HG02840 (cell line): ENCODE measurements around the gene TNRC6C.
A peak's percentile ranks its signal among the peaks of the same experiment; 100 is the strongest.

Experiments
- ATAC-seq: cut with Tn5 transposase; IDR thresholded peaks from one replicate; pipeline ENCODE4 v1.9.1; 2021; ENCODE audit warnings: mild to moderate bottlenecking, moderate library complexity, moderate number of reproducible peaks; ENCODE audit not compliant: unreplicated experiment, low FRiP score

TNRC6C gene

GRCh38 chr17:77957857-77958715, at the start of gene TNRC6C:
TNRC6C (plus strand) TSS chr17:77958703; CDS start chr17:78004207, 45,504 bp downstream.
- peak; percentile 86 for ATAC-seq

- ATAC-seq = no peak
Observed at GRCh38 chr17:77909236-77909635, 49.3 kb upstream of the TNRC6C start.

- no peak for ATAC-seq
Observed at GRCh38 chr17:77909816-77910215, 48.7 kb upstream of the TNRC6C start.

DNA sequence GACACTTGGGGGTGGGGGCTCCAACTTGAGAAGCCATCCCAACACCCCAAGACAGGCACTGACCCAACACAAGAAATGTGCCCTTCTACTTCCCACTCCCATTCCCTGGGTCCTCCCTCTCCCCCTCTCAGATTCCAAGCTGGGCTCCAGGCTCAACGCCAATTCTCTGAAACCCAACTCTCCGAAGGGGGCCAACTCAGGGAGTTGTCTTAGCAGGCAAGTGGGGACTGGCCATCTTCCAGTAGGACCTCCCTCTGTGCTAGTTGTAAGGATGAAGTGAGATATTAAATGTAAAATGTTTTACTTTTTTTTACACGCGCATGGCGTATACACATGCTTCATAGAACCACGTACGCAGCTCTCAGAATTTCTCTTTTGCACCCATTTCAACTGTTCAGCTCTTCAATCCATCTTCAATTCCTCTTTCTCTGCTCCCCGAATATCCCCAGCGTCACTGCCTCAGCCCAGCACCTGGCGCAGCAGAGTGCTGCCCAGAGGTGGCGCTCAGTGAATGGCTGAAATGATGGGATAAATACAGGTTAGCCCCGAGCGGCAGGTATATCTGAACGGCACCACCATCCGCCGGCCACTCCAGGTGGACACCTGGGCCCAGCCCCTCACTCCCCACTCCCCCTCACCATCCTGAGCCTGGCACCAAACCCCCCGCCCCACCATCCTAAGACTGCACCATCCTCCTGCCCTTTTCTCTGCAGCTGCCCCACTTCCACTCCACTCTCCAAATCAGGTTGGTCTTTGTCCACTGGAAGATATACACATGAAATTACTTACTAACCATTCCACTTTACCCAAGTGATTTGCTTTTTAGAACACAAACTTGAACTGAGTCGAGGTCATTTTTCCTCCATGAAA, 43.9 kb upstream of the TNRC6C start:
- ATAC-seq = no peak

DNA sequence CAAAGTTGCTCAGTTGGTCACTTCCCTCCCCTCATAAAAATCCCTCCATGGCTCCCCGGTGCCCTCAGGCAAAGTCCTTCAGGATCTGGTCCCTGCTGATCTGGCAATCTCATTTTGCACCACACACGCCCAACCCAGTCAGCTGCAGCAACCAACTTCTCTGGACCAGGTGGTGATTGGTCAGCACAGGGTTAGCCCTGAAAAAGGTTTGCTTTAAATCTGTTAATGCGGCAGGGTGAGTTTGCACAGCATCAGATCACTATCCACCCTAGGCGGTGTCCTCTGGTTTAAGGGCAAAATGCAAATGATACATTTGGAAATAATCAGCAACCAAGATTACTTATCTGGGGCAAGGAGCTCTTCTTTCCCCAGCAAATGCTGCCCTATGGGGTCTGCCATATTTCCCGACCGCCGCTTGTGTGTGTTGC, 42.9 kb upstream of the TNRC6C start:
- no peak for ATAC-seq

- ATAC-seq = no peak
Observed at GRCh38 chr17:77916264-77916663, 42.2 kb upstream of the TNRC6C start.

DNA sequence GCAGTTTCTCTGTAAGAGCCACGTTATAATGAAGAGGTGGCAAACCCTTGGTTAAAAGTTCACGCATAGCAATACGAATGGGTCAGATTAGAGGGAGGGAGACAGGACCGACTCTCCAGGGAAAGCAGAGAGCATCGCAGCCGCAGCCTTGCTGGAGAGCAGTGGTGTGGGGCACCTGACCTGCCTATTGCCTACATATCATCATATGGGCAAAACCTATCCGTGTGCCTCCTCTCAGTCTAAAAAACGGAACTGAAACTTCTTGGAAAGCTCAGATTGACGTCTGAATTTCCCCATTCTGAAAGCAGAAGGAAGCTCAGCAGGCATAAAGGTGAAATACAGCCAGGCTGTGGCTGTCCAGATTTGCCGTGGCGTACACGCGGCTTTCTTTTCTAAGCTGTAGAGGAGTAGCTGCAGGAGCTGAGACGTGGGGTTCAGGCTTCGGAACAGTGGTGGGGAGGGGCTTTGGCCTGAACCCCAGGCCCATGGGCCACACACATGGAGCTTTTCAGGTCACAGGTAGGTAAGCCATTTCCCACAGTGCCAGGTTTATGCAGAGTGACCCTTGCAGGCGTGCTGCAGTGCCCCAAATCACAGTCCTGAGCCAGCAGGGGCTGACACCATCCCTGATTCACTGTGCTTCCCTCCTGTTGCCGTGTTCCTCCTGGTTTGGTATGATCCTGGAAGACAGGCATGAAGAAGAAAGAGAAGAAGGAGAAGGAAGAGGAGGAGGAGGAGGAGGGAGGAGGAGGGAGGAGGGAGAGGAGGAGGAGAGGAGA, 41.6 kb upstream of the TNRC6C start:
- no peak for ATAC-seq

GRCh38 chr17:77919276-77919675, 39.2 kb upstream of the TNRC6C start:
- ATAC-seq = no peak

- ATAC-seq = no peak
Observed at GRCh38 chr17:77923135-77923534, 35.4 kb upstream of the TNRC6C start.

DNA sequence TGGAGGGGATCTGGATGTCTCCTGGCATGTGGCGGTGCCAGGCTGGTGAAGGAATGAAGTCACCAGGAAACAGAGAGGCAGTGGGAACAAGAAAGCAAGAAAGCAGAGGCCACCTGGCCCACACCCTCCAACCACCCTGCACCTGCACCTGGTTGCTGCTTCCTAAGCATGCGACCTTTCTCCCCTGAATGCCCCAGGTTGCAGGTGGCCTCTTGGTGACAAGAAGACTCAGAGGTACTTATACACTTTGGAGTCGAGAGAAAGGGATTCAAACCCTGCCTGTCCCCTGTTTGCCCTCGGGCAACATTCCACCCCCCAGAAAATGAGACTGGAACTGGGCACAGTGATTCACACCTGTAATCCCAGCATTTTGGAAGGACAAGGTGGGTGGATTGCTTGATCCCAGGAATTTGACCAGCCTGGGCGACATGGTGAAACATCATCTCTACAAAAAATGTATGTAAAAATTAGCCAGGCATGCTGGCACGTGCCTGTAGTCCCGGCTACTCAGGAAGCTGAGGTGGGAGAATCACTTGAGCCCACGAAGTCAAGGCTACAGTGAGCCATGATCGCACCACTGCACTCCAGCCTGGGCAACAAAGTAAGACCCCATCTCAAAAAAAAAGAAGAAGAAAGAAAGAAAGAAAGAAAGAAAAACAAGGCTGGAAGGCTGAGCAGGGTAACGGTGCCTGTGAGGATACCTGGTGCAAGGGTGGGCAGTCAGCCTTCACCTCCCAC, 34.6 kb upstream of the TNRC6C start:
- no peak for ATAC-seq

DNA sequence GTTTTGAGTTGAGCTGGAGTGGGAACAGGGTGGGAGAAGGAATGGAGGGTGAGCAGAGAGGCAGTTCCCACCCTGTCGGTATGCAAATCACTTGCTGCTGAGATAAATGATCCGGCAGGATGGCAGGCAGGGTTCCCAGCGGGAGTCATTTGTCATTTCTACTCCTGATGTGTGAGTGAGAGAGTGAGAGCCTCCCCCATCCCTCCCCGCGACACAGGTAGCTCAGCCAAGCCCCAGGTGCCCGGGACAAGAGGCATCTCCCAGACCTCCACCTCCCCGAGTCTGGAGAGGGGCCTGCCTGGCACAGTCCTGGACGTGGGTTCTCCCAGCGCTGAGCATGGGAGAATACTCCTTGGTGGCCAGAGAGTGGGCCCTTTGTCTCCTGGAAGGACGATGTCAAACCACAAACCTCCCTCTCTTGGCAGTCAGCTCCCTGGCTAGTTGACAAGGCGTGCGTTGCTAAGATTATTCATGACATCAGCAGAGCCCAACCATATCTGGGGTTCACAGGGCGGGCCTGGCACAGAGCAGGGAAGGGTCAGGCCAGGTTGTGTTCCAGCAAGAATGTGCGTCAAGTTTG, 33.7 kb upstream of the TNRC6C start:
- ATAC-seq = no peak

DNA sequence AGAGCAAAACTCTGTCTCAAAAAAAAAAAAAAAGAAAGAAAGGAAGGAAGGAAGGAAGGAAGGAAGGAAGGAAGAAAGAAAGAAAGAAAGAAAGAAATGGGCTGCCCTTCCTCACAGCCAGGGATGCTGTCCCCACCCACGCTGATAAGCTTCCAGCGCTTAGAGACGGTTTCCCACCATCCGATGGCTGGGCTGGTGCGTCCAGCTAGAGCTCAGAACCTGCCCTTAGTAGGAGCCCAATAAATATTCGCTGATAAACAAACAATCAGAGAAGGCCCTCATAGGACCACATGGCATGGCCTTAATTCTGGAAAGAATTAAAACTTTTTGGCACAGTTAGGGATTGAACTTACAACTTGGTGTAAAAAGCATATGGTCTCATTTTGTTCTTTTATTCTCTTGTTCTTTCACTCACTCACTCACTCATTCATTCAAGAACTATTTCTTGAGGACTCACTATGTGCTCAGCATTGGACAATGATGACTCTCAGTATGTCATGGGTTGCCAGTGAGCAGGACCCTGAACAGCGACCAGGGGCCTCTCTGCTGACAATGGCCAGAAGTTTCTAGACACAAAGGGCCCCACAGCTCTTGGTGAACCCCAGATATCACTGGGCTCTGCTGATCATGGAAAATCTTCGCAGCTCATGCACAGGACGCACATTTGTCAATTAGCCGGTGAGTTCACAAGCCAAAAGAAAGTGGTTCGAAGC, 32.5 kb upstream of the TNRC6C start:
- ATAC-seq = no peak

DNA sequence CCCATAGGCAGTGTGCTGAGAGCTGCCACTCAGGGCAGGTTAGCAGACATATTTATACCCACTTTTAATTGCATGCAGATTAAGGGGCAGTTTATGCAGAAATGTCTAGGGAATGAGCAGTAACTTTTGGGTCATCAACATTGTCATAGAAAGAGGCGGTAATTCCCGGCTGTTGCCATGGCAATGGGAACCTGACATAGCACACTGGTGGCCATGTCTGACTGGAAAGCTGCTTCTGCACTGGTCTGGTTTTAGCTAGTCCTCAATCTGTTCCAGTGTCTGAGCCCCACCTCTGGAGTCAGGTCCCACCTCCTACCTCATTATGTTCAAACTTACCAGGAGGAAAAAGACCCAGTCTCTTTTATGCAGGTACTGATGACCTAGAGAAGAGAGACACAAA, 31.5 kb upstream of the TNRC6C start:
- ATAC-seq = no peak

DNA sequence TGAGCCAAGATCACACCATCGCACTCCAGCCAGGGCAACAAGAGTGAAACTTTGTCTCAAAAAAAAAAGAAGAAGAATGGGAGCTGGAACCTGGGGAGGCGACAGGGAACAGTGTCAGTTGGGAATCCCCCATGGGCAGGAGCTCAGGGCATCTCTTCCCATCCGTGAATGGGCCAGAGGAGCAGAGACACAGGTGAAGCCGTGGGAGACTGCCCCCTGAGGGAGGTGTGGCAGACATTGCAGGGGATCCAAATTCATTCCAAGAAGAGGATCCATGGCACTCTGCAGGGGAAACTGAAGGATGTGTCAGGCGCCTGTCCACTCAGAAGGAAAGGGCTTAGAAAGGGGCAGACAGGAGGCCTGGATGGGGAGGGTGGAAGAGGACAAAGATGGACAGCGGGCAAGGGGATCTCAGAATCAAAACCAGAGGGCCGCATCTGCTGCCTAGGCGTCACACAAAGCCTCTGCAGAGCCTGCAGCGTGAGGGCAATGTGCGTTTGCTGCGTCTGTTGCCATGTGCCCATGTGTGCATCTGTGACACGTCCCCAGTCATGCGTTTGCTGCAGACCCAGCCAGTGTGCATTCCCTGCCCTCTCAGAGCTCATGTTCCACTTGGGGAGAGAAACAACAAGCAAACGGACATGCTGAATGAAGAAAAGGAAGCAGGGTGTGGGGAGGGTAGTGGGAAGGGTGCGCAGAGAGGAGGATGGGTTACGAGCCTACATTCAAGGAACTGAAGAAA, 30.6 kb upstream of the TNRC6C start:
- no peak for ATAC-seq

DNA sequence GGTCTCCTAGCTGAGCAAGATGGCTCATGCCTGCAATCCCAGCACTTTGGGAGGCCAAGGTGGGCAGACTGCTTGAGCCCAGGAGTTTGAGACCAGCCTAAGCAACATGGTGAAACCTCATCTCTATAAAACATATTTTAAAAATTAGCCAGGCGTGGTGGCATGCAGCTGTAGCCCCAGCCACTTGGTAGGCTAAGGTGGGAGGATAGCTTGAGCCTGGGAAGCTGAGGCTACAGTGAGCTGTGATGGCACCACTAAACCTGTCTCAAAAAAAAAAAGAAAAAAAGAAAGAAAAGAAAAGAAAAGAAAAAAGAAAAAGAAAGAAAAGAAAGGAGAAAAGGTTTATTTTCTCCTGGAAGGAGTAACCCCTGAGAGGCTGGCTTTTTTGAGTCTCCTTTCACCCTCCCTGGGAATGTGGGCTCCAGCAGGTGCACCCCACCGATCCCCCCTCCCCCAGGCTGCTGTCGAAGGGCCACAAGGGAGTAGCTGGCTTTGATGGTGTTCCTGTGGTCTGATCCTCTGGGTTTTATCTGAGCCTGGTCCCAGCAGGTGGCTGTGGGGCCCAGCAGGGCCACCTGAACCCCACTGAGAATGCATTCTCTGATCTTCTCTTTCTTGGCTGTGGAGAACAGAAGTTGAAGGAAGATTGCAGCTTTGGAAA, 29.9 kb upstream of the TNRC6C start:
- no peak for ATAC-seq

- ATAC-seq = no peak
Observed at GRCh38 chr17:77929180-77929564, 29.3 kb upstream of the TNRC6C start.

GRCh38 chr17:77929871-77930436, 28.5 kb upstream of the TNRC6C start:
- ATAC-seq = no peak
